Stimulated activated CD4-positive, alpha-beta T cell treated with anti-CD3 and anti-CD28 coated beads, Interleukin-1b, Interleukin-23, amount 100 ng/mL, for 24 hours (primary cell): ENCODE measurements around the gene CDX1.

Experiments used
- DNase-seq, 4 experiments: peaks; one replicate each; pipeline ENCODE4 v3.0.0-alpha.2; 2020; ENCODE audit warnings: low read depth in 4 of 4, low spot score in 1 of 4

CDX1 gene

GRCh38 chr5:150166650-150167511, at the start of gene CDX1:
Gene CDX1 (plus strand): TSS chr5:150166778. CDS start chr5:150166877, 99 bp downstream.
- no peak for DNase-seq

- DNase-seq: no peak
These were observed 48.5 kb upstream of the CDX1 start for GRCh38 chr5:150117945-150118560.

DNA sequence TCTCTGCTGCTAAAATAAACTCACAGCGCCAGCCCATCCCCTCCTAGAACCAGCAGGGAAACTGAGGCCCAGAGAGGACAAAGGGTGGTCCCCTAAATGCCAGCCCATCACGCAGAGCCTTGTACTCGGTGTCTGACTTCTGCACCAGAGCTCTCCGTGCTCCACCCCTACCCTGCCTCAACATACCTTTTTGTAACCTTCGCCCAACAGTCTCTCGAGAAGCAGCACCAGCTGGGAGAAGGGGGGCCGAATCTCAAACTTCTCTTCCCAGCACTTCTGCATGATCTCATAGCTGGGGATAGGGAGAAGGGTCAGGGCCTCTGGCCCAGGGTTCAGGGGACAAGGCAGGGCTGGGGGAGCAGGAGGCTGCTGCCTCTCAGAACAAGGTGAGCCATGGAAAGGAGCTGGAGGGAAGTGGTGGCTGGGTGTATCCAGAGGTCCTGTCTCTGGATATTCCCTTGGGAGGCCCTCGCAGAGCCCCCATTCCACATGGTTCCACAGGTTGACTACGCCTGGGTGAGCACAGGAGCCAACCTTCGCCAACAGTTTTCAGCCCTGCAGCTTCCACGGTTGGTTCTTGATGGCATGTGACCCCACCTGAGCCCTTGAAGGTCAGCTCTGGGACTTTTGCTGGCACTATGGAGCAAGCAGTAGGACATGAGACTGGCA, 47.9 kb upstream of the CDX1 start:
- DNase-seq: no peak

- DNase-seq: no peak
These were observed 47.0 kb upstream of the CDX1 start for GRCh38 chr5:150119421-150120061.

DNA sequence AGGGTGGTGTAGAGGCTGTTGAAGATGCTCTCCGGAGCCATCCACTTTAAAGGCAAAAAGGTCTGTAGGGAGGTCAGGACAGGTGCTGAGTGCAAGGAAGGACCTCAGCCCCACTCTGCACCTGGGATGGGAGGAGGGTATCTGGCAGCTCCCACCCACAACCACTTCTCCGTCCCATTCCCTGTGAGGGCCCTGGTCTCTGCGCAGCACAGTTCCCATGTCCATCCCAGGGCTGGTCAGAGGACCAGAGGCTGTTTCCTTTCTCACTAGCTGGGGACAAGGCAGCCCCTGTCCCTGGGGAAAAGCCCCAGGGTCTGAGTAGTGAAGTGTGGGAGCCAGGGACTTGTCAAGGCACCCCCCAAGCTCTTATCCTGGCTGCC, 46.5 kb upstream of the CDX1 start:
- DNase-seq: no peak

- no peak for DNase-seq
These were observed 45.7 kb upstream of the CDX1 start for GRCh38 chr5:150120617-150121447.

DNA sequence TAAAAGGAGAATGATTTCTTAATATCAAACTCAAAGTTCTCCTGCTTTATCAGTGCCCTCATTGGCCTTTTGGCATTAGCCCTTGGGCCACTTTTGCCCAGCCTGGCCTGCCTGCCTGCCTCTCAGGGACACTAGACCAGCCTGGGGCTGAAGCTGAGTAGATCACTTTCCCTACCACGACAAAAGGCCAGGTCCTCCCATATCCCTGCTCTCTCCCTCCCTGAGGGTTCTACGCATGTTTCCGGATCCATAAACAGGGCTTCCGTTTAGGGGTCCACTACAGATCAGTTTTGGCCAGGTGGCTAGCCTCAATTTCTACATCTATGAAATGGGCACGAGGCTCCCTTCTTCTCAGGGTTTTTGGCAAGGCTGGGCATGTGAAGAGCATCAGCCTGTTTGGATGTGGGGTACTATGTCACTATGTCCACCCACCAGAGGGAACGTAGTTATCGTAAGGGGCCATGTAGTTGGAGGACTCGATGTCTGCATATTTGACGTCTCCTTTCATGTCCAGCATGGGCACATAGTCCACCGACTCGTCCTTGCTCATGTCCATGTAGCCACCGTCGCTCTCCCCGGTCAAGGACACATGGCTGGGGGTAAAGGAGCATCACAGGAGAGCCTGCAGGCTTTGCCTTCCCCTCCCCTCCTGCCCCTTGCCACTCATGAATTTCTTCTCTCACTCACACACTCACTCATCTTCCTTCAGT, 45.0 kb upstream of the CDX1 start:
- no peak for DNase-seq

- no peak for DNase-seq
These were observed 44.4 kb upstream of the CDX1 start for GRCh38 chr5:150122158-150122510.

DNA sequence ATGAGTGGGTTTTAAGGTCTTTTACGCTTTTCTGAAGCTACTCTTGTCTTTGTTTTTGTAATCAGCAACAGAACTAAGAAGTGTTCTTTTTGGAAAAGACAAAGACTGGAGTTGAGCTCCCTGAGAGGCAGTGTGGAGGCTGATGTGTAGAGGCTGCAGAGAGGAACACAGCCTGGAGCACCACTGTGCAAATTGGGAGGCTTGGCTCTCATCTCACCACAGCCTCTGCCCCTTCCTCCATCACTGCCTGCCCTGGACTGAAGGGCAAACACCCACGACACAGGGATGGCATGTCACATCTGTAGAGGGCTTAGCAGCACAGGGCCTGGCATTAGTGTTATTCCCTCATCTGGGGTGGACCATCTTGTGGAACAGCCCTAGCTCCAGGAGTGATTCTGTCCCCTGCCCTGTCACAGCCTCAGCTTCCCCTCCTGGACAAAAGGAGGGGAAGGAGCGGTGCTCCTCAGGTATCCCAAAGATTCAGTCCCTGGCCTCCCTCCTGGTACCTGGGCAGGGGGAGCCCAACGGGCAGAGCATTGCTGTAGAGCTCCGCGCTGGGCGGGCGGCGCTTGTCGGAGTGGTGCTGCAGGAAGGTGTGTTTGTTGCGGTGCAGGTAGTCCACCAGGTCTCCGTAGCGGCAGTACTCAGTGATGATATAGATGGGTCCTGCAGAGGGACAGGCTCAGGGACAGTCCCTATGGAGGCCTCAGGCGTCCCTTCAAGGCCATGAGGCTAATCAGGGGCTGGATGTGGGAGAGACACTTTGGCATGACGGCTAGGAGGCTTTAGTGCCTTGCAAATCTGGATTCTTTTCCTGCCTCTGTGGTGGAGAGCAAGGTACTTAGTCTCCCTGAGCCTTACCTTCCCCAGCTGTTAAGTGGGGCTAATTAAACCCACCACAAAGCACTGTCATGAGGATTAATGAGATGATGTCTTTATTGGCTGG, 43.8 kb upstream of the CDX1 start:
- DNase-seq: no peak

GRCh38 chr5:150123542-150123941, 43.0 kb upstream of the CDX1 start:
- DNase-seq: no peak

- DNase-seq: no peak
These were observed 42.4 kb upstream of the CDX1 start for GRCh38 chr5:150124111-150124557.

DNA sequence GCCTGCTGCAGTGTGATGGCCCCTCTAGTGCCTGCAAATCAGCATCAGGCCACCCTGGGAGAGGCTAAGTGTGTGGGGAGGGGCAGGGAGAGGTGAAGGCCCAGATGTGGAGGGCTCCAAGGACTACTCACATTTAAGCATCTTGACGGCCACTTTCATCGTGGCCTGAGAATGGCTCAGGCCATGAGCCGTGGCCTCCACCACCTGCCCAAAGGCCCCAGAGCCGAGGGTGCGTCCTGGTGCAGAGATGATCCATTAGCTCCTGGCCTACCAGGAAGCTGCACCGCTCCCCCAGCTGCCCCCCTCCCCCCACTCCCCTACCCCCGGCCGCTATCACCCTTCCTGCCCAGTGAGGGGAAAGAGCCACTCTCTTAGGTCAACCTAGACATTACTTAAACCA, 42.0 kb upstream of the CDX1 start:
- no peak for DNase-seq

GRCh38 chr5:150125334-150125733, 41.2 kb upstream of the CDX1 start:
- no peak for DNase-seq

DNA sequence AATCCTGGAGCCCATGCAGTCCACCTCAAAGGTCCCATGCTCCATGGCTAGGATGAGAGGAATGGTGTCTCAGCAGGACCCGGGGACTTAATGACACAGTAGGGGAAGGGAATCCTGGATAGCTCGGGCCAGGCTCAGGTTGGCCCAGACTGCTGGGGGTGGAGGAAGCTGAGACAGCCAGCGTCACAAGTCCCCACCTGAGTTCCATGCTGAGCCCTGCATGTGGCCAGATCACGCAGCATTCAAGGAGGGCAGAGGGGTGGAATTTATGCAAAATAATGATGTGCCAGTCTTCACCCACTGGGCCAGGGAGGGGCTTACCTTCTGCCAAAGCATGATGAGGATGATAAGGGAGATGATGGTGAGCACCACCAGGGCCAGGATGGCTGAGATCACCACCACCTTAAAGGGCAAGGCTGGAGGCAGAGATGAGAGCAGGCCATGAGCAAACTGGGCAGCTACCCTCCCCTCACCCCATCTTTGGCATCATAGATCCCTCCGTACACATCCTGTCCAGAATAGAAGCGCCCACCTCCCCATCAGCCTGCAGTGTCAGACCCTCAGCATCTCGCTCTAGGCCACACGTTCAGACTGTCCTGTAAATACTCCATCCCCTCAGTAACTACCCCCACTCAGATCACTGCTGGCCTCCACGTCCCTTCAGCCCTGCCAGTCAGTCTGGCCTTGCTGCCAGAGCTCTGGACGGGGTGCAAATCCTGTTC, 40.2 kb upstream of the CDX1 start:
- no peak for DNase-seq

DNA sequence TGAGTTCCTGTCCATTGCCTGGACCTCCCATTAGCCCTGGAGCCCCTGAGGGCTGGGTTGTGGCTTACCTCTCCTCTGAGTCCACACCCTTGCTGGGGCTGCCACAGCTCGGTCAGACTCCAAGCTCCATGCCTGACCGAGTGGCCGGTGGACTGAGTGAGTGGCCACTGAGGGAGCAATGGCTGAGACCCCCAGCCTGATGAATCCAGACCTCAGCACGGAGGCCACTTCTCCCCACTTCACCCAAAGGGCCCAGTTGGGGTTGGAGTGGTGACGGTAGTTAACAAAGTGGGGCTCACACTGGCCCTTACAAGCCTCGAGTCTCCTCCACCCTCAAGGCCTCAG, 39.7 kb upstream of the CDX1 start:
- DNase-seq: no peak

DNA sequence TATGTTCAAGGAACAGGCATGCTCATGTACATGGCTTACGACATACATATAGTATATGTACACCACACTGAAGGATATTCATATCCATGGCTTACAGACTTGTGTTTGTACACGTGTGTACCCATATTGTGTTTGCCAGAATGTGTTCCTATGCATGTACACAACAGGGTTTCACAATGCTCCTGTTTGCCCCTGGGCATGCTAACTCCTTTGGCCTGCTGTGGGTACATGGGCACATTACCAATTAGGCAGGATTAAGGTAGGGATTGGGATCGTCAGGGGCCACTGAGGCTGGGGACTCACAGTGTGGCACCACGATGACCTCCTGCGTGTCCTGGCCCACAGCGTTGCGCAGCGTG, 37.1 kb upstream of the CDX1 start:
- no peak for DNase-seq

GRCh38 chr5:150129813-150130492, 36.6 kb upstream of the CDX1 start:
- DNase-seq: peak in 3 of 4 experiments; percentile 12 to 42 (median 23)

GRCh38 chr5:150130493-150130922, 36.1 kb upstream of the CDX1 start:
- DNase-seq: no peak
